Measurements from ENCODE around the gene THBS1. TPM values are rescaled to one million over a fixed set of nuclear protein-coding genes. Genes with fewer than 3 reads are reported as not detected.

THBS1 gene
- total RNA-seq, 1 donor from 2014 or later = 513 TPM

- Histone ChIP-seq H3K36me3 (peaks cover 0 to 97% of the 10 kb centered on the region in 2 donors), H3K27me3 (no peaks in the 10 kb centered on the region), H3K9me3 (no peaks in the 10 kb centered on the region), H3K4me3 (no peak overlapping the region), H3K4me1 (peaks cover 5% of the 10 kb centered on the region), H3K27ac (no peak overlapping the region)
- TF ChIP-seq CTCF (IDR thresholded peaks at IDR 0.05) = no peak
- no peak for DNase-seq (ENCODE audit: extremely low spot score in 2 of 2)
- intact Hi-C loops (cut with DNase I) = no loop called here
Measured at GRCh38 chr15:39591141-39591895, 10.4 kb downstream of the THBS1 start.

- no peak overlapping the region for H3K27ac ChIP-seq
- intact Hi-C loops (cut with DNase I) = no loop called here
- no peak for TF ChIP-seq POLR2A (IDR thresholded peaks at IDR 0.05)
- no peak for TF ChIP-seq POLR2AphosphoS5 (IDR thresholded peaks at IDR 0.05; ENCODE audit: insufficient read depth in 1 of 2, low read depth in 1 of 2)
- no peak for TF ChIP-seq CTCF (IDR thresholded peaks at IDR 0.05)
- no peak overlapping the region for H3K4me3 ChIP-seq
- peaks cover 5% of the 10 kb centered on the region for H3K4me1 ChIP-seq
- peaks cover 0 to 91% of the 10 kb centered on the region in 2 donors for H3K36me3 ChIP-seq
- DNase-seq (ENCODE audit: extremely low spot score in 2 of 2) = no peak
- no peaks in the 10 kb centered on the region for H3K27me3 ChIP-seq
- no peaks in the 10 kb centered on the region for H3K9me3 ChIP-seq
Measured at GRCh38 chr15:39591896-39592315, 11.0 kb downstream of the THBS1 start.

GRCh38 chr15:39592500-39592899 is 11.6 kb downstream of the THBS1 start:
- peaks cover 0 to 85% of the 10 kb centered on the region in 2 donors for H3K36me3 ChIP-seq
- peaks cover 5% of the 10 kb centered on the region for H3K4me1 ChIP-seq
- no peaks in the 10 kb centered on the region for H3K9me3 ChIP-seq
- TF ChIP-seq POLR2AphosphoS5 (IDR thresholded peaks at IDR 0.05; ENCODE audit: insufficient read depth in 1 of 2, low read depth in 1 of 2) (no peak), POLR2A (IDR thresholded peaks at IDR 0.05) (no peak), CTCF (IDR thresholded peaks at IDR 0.05) (no peak)
- no peak for DNase-seq (ENCODE audit: extremely low spot score in 2 of 2)
- H3K27me3 ChIP-seq = no peaks in the 10 kb centered on the region
- intact Hi-C loops (cut with DNase I) = no loop called here
- H3K27ac ChIP-seq = no peak overlapping the region
- H3K4me3 ChIP-seq = no peak overlapping the region

- no peak for DNase-seq (ENCODE audit: extremely low spot score in 2 of 2)
- H3K4me1 ChIP-seq = peaks cover 7% of the 10 kb centered on the region
- intact Hi-C loops (cut with DNase I) = no loop called here
- H3K36me3 ChIP-seq = peaks cover 0 to 78% of the 10 kb centered on the region in 2 donors
- no peaks in the 10 kb centered on the region for H3K27me3 ChIP-seq
- H3K4me3 ChIP-seq = no peak overlapping the region
- H3K27ac ChIP-seq = no peak overlapping the region
- H3K9me3 ChIP-seq = no peaks in the 10 kb centered on the region
- TF ChIP-seq POLR2AphosphoS5 (IDR thresholded peaks at IDR 0.05; ENCODE audit: insufficient read depth in 1 of 2, low read depth in 1 of 2) (peak in 1 of 2 donors; percentile 9), CTCF (IDR thresholded peaks at IDR 0.05) (no peak)
Measured at GRCh38 chr15:39593071-39593655, 12.3 kb downstream of the THBS1 start.

All from vagina (tissue), 2 donors.